ENCODE data around the gene UNC119B.

DNA sequence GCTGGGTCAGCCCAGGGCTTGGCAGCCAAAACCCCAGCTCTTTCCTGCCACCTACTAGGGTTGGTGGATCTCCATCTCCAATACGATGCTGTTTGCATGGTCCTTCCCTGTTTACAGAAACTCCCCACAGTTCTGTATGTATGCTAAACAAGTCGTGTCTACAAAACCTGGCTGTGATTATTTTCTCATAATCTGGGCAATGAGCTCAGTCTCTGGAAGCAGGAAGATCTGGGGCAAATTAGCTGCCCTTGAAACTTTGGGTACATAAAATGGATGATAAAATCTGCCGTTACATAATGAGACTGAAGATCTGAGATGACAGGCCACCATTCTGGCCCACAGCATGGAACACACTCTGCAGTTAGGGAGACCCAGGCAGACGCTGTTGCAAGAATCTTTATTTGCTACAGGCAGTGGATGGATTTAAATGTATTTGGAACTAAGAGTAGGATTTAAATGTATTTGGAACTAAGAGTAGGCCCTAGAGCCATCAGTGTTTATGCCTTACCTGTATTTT is 47.0 kb downstream of the UNC119B start:
- TF ChIP-seq, protein P1, sequence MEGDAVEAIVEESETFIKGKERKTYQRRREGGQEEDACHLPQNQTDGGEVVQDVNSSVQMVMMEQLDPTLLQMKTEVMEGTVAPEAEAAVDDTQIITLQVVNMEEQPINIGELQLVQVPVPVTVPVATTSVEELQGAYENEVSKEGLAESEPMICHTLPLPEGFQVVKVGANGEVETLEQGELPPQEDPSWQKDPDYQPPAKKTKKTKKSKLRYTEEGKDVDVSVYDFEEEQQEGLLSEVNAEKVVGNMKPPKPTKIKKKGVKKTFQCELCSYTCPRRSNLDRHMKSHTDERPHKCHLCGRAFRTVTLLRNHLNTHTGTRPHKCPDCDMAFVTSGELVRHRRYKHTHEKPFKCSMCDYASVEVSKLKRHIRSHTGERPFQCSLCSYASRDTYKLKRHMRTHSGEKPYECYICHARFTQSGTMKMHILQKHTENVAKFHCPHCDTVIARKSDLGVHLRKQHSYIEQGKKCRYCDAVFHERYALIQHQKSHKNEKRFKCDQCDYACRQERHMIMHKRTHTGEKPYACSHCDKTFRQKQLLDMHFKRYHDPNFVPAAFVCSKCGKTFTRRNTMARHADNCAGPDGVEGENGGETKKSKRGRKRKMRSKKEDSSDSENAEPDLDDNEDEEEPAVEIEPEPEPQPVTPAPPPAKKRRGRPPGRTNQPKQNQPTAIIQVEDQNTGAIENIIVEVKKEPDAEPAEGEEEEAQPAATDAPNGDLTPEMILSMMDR (IDR thresholded peaks at IDR 0.05): no peak
- TF ChIP-seq RCOR1 (IDR thresholded peaks at IDR 0.05; ENCODE audit: low read length) (peak; percentile 47; the same call in 1 of the 2 replicates), SIN3A (IDR thresholded peaks at IDR 0.05; ENCODE audit: borderline replicate concordance, low read depth, low read length) (no peak), YY1 (IDR thresholded peaks at IDR 0.05; ENCODE audit: low read depth) (no peak)
- TF ChIP-seq, protein P2, sequence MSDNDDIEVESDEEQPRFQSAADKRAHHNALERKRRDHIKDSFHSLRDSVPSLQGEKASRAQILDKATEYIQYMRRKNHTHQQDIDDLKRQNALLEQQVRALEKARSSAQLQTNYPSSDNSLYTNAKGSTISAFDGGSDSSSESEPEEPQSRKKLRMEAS (IDR thresholded peaks at IDR 0.05; ENCODE audit: low read depth): no peak
